Keratinocyte (primary cell): Measurements from ENCODE around the gene TRPC4. TPM values are rescaled to one million over a fixed set of nuclear protein-coding genes. Genes with fewer than 3 reads are reported as not detected.

Experiments used
- DNase-seq: peaks from one replicate; pipeline ENCODE4 v3.0.0-alpha.2; 2011; ENCODE audit warnings: low read depth, missing footprints, low spot score
- FAIRE-seq: peaks from 2 replicates; lab custom pipeline; 2011; peaks lifted over from hg19 to GRCh38; lab: Jason Lieb, UNC
- H2AFZ ChIP-seq: 2 replicates; pipeline ENCODE4 v1.6.0; 2012; ENCODE audit warnings: low read length, control low read depth, inconsistent platforms; ENCODE audit not compliant: control insufficient read depth
- H3K27ac ChIP-seq: 2 replicates; pipeline ENCODE4 v1.5.1; 2011; ENCODE audit warnings: low read length; ENCODE audit not compliant: control insufficient read depth, insufficient read depth
- H3K27me3 ChIP-seq: 3 replicates; pipeline ENCODE4 v1.6.0; 2011; ENCODE audit warnings: low read length; ENCODE audit not compliant: control insufficient read depth, insufficient read depth; ENCODE audit errors: extremely low read depth
- H3K36me3 ChIP-seq, 2 experiments: 2 replicates in 1 of 2; 3 replicates in 1 of 2; pipeline ENCODE4 v1.5.1; 2011; ENCODE audit warnings: low read length in 2 of 2, mild to moderate bottlenecking in 1 of 2; ENCODE audit not compliant: control insufficient read depth in 2 of 2, insufficient read depth in 2 of 2; ENCODE audit errors: extremely low read depth in 1 of 2
- H3K4me1 ChIP-seq: 3 replicates; pipeline ENCODE4 v1.5.1; 2011; ENCODE audit warnings: low read length; ENCODE audit not compliant: control insufficient read depth, insufficient read depth; ENCODE audit errors: extremely low read depth
- H3K4me2 ChIP-seq: 3 replicates; pipeline ENCODE4 v1.6.0; 2011; ENCODE audit warnings: low read depth, low read length; ENCODE audit not compliant: control insufficient read depth, insufficient read depth; ENCODE audit errors: extremely low read depth
- H3K4me3 ChIP-seq, 3 experiments: fragments of 200-600 bp in 1 of 3; sonication (generic) in 1 of 3; 2 replicates in 2 of 3; 3 replicates in 1 of 3; pipeline ENCODE4 v1.5.1; 2011 to 2016; ENCODE audit warnings: low read length in 3 of 3, mild to moderate bottlenecking in 3 of 3, control low read depth in 2 of 3, inconsistent platforms in 1 of 3, low read depth in 1 of 3, mixed read lengths in 1 of 3, mixed run types in 1 of 3, moderate library complexity in 1 of 3; ENCODE audit not compliant: control insufficient read depth in 2 of 3, insufficient read depth in 2 of 3; ENCODE audit errors: extremely low read depth in 1 of 3
- H3K79me2 ChIP-seq: 2 replicates; pipeline ENCODE4 v1.6.0; 2012; ENCODE audit warnings: low read length; ENCODE audit not compliant: control insufficient read depth, insufficient read depth
- H3K9ac ChIP-seq: 3 replicates; pipeline ENCODE4 v1.6.0; 2011; ENCODE audit warnings: low read length; ENCODE audit not compliant: control insufficient read depth, insufficient read depth; ENCODE audit errors: extremely low read depth
- H3K9me1 ChIP-seq: 3 replicates; pipeline ENCODE4 v1.6.0; 2011; ENCODE audit warnings: low read length; ENCODE audit not compliant: control insufficient read depth, insufficient read depth; ENCODE audit errors: extremely low read depth
- H3K9me3 ChIP-seq: 2 replicates; pipeline ENCODE4 v1.5.1; 2012; ENCODE audit warnings: low read depth, low read length; ENCODE audit not compliant: control insufficient read depth
- H4K20me1 ChIP-seq: 3 replicates; pipeline ENCODE4 v1.6.0; 2011; ENCODE audit warnings: low read length; ENCODE audit not compliant: control insufficient read depth, insufficient read depth; ENCODE audit errors: extremely low read depth
- EZH2 ChIP-seq: IDR thresholded peaks from one replicate; pipeline ENCODE4 v1.6.1; 2012; ENCODE audit warnings: inconsistent platforms, mild to moderate bottlenecking, low read length, moderate library complexity
- dilution Hi-C: fragments of 300-500 bp; cut with MboI; formaldehyde crosslinking; loops from one replicate; pipeline ENCODE4 v1.7.0; 2020; ENCODE audit warnings: low sequenced_read_pairs; ENCODE audit not compliant: extremely low pct_ligation_motif_present
- polyA plus RNA-seq, 5 experiments: library from polyadenylated mRNA; depleted of rRNA in 3 of 5; stranded (reverse) in 3 of 5; stranded (forward) in 1 of 5; unstranded in 1 of 5; fragments of >200 nt; gene quantifications; 1 replicate in 1 of 5; 2 replicates in 3 of 5; 3 replicates in 1 of 5; pipeline versions ENCODE4 v1.2.1 to v1.2.3, GENCODE V29; 2011 to 2012; ENCODE audit warnings: missing spikeins in 2 of 5, low read depth in 1 of 5, low replicate concordance in 1 of 5
- TF ChIP-seq, protein P1 (sequence below), 3 experiments: IDR thresholded peaks in 1 of 3; conservative IDR thresholded peaks in 1 of 3; optimal IDR thresholded peaks in 1 of 3; 2 replicates in 2 of 3; 3 replicates in 1 of 3; pipeline versions ENCODE3 to v1.5.1; 2011; ENCODE audit warnings: low read length in 3 of 3, mild to moderate bottlenecking in 3 of 3, moderate library complexity in 2 of 3, control low read depth in 1 of 3, inconsistent platforms in 1 of 3; ENCODE audit not compliant: insufficient read depth in 2 of 3; ENCODE audit errors: extremely low read depth in 1 of 3

The TRPC4 gene
- polyA plus RNA-seq, 1 donor (not counting 4 experiments of a cell fraction or from before 2014, with no cell fraction given): not detected

GRCh38 chr13:37651891-37652290 lies 217.7 kb downstream of the TRPC4 start:
- TF ChIP-seq, protein P1, sequence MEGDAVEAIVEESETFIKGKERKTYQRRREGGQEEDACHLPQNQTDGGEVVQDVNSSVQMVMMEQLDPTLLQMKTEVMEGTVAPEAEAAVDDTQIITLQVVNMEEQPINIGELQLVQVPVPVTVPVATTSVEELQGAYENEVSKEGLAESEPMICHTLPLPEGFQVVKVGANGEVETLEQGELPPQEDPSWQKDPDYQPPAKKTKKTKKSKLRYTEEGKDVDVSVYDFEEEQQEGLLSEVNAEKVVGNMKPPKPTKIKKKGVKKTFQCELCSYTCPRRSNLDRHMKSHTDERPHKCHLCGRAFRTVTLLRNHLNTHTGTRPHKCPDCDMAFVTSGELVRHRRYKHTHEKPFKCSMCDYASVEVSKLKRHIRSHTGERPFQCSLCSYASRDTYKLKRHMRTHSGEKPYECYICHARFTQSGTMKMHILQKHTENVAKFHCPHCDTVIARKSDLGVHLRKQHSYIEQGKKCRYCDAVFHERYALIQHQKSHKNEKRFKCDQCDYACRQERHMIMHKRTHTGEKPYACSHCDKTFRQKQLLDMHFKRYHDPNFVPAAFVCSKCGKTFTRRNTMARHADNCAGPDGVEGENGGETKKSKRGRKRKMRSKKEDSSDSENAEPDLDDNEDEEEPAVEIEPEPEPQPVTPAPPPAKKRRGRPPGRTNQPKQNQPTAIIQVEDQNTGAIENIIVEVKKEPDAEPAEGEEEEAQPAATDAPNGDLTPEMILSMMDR (optimal IDR thresholded peaks at IDR 0.05 in 1 of 3, IDR thresholded peaks at IDR 0.05 in 1 of 3, conservative IDR thresholded peaks at IDR 0.05 in 1 of 3; ENCODE audit: extremely low read depth in 1 of 3, insufficient read depth in 2 of 3, low read length in 3 of 3): no peak
- TF ChIP-seq EZH2: no peak
- Histone ChIP-seq H3K4me1 (peaks cover 10% of the 10 kb centered on the region), H3K9ac (no peak overlapping the region), H3K4me3 (no peak overlapping the region), H2AFZ (no peak overlapping the region), H3K36me3 (no peaks in the 10 kb centered on the region), H4K20me1 (no peaks in the 10 kb centered on the region), H3K27me3 (no peaks in the 10 kb centered on the region), H3K79me2 (no peaks in the 10 kb centered on the region), H3K4me2 (no peak overlapping the region), H3K9me1 (no peaks in the 10 kb centered on the region), H3K27ac (no peak overlapping the region), H3K9me3 (no peaks in the 10 kb centered on the region)
- dilution Hi-C loops: no loop called here
- FAIRE-seq (no peak), DNase-seq (no peak)

GRCh38 chr13:37648609-37649008 lies 221.0 kb downstream of the TRPC4 start:
- dilution Hi-C loops: no loop called here
- H3K4me1 ChIP-seq: no peaks in the 10 kb centered on the region
- DNase-seq: no peak
- no peaks in the 10 kb centered on the region for H3K9me3 ChIP-seq
- no peak for TF ChIP-seq EZH2
- TF ChIP-seq, protein P1 (optimal IDR thresholded peaks at IDR 0.05 in 1 of 3, IDR thresholded peaks at IDR 0.05 in 1 of 3, conservative IDR thresholded peaks at IDR 0.05 in 1 of 3; ENCODE audit: extremely low read depth in 1 of 3, insufficient read depth in 2 of 3, low read length in 3 of 3): no peak
- H3K27ac ChIP-seq: no peak overlapping the region
- H3K4me3 ChIP-seq: no peak overlapping the region
- FAIRE-seq: no peak
- no peak overlapping the region for H2AFZ ChIP-seq
- H3K27me3 ChIP-seq: no peaks in the 10 kb centered on the region
- H3K4me2 ChIP-seq: no peak overlapping the region
- no peaks in the 10 kb centered on the region for H3K79me2 ChIP-seq
- H3K36me3 ChIP-seq: no peaks in the 10 kb centered on the region
- H3K9me1 ChIP-seq: no peaks in the 10 kb centered on the region
- H3K9ac ChIP-seq: no peak overlapping the region
- no peaks in the 10 kb centered on the region for H4K20me1 ChIP-seq
